A549 (cell line): ENCODE results near the gene CELF2.

Experiments
- CTCF ChIP-seq: fragments of >200 bp; sonication (Bioruptor Twin); formaldehyde crosslinking; IDR thresholded peaks from 3 replicates; pipeline ENCODE4 v1.5.1; 2016
- EP300 ChIP-seq, 2 experiments: fragments of >200 bp; sonication (Bioruptor Twin); formaldehyde crosslinking; IDR thresholded peaks; 2 replicates in 1 of 2; 3 replicates in 1 of 2; pipeline ENCODE4 v1.6.1; 2016 to 2017
- FOSB ChIP-seq: fragments of 250-450 bp; sonication (Bioruptor Pico); IDR thresholded peaks from 2 replicates; pipeline ENCODE4 v1.5.0; 2020; ENCODE audit warnings: mild to moderate bottlenecking, moderate library complexity
- JUNB ChIP-seq: fragments of >200 bp; sonication (Bioruptor Twin); formaldehyde crosslinking; IDR thresholded peaks from 2 replicates; pipeline ENCODE4 v1.6.1; 2016

GRCh38 chr10:11148142-11149028 is 130.7 kb downstream of the CELF2 start:
- TF ChIP-seq CTCF = no peak
- no peak for TF ChIP-seq FOSB (CRISPR knock-in tag)
- TF ChIP-seq JUNB = no peak
- no peak for TF ChIP-seq EP300 (IDR thresholded peaks at IDR 0.05)
